ENCODE results near the gene EHD3.
"Not testable (repeated sequence)": the region's sequence is repeated elsewhere in the genome, so short reads cannot be mapped to it uniquely, and the experiment has no call there.

Gene EHD3

DNA sequence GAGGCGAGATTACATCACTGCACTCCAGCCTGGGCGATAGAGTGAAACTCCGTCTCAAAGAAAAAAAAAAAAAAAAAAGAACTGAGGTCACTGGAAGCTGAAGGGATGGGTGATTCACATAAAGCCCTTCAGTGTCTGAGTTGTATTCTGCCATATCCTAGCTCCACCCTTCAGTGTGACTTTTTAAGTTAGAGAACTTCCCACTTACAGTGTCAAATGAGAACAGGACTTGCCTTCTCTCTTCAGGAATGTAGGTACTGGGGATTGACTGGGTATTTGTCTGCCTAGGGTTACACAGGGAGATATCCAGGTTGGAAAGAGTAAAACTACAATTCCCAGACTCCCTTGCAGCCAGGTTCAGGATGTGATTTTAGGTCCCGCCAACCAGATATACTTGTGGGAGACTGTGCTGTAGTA, 37.9 kb downstream of the EHD3 start:
- DNase-seq (ENCODE audit: low spot score): no peak
- in situ Hi-C loops (cut with MboI; ENCODE audit: low sequenced_read_pairs, unreplicated experiment): no loop called here
- TF ChIP-seq, protein P1, sequence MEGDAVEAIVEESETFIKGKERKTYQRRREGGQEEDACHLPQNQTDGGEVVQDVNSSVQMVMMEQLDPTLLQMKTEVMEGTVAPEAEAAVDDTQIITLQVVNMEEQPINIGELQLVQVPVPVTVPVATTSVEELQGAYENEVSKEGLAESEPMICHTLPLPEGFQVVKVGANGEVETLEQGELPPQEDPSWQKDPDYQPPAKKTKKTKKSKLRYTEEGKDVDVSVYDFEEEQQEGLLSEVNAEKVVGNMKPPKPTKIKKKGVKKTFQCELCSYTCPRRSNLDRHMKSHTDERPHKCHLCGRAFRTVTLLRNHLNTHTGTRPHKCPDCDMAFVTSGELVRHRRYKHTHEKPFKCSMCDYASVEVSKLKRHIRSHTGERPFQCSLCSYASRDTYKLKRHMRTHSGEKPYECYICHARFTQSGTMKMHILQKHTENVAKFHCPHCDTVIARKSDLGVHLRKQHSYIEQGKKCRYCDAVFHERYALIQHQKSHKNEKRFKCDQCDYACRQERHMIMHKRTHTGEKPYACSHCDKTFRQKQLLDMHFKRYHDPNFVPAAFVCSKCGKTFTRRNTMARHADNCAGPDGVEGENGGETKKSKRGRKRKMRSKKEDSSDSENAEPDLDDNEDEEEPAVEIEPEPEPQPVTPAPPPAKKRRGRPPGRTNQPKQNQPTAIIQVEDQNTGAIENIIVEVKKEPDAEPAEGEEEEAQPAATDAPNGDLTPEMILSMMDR (IDR thresholded peaks at IDR 0.05; ENCODE audit: borderline replicate concordance, control extremely low read depth, extremely low read depth, insufficient read depth, missing control alignments): no peak

DNA sequence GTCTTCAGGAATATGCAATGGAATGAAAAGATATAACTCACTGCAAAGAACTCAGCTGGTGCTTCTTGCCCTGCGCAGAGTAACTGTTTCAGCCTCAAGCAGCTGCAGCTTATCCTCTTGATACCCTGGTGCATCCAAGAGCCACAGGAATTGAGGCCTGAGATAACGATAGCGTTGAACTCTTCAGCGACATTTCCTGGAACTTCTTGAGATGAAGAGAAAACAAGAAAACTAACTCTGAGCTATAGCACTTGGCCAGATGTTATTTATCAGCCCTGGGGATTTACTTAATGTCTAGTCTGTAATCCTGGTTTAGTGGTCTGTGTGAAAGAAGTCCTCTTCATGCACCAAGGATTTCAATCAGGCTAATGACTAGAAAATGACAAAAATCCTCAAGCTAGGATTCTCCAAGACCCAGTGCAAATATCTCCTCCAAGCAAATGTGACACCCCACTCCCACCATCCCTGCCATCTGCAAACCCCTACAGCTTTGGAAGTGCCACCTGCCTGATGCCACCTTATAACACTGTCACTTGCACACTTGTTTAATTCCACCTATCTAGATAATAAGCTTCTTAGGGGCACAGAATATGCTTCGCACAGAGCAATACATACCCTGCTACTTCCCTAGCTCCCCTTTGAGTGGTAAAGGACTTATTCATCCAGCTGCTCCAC, 40.6 kb downstream of the EHD3 start:
- no peak for DNase-seq (ENCODE audit: low spot score)
- TF ChIP-seq, protein P1 (IDR thresholded peaks at IDR 0.05; ENCODE audit: borderline replicate concordance, control extremely low read depth, extremely low read depth, insufficient read depth, missing control alignments): no peak
- in situ Hi-C loops (cut with MboI; ENCODE audit: low sequenced_read_pairs, unreplicated experiment): no loop called here

DNA sequence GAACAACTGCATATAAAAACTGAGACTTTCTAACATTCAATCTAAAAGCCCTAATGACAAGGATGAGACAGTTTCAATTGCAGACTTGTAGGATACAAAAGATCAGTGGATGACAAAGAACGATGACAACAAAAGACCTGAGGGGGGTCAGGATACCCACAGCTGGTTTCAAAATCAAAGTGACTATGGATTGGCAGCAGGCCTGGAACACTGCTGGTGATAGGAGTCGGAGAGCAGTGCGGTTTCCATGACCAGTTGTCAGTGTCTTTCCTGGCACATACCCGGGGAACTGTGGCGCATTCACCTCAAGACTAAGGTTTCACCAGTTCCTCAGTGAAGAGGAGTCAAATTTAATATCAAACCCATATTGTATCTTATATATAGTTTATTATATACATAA, 42.0 kb downstream of the EHD3 start:
- TF ChIP-seq, protein P1 (IDR thresholded peaks at IDR 0.05; ENCODE audit: borderline replicate concordance, control extremely low read depth, extremely low read depth, insufficient read depth, missing control alignments): no peak
- in situ Hi-C loops (cut with MboI; ENCODE audit: low sequenced_read_pairs, unreplicated experiment): no loop called here
- no peak for DNase-seq (ENCODE audit: low spot score)

DNA sequence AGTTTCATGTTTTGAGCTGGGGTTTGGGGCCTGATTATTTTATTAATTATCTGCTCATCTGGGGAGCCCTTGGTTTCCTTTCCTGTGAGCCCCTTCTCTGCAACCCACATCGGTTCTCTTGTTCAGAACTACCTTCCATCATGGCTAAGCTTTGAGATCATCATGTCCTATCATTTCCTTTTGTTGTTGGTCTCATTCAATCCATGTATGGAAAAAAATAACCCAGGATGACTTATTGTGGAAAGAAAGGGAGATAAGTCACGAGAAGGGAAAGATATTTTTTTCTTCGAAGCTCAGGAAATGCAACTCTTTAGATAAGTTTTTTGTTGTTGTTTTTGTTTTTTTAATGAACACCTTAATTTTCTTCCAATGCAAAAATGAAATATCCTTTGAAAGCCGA, 43.7 kb downstream of the EHD3 start:
- TF ChIP-seq, protein P1 (IDR thresholded peaks at IDR 0.05; ENCODE audit: borderline replicate concordance, control extremely low read depth, extremely low read depth, insufficient read depth, missing control alignments): no peak
- no peak for DNase-seq (ENCODE audit: low spot score)
- in situ Hi-C loops (cut with MboI; ENCODE audit: low sequenced_read_pairs, unreplicated experiment): no loop called here

DNA sequence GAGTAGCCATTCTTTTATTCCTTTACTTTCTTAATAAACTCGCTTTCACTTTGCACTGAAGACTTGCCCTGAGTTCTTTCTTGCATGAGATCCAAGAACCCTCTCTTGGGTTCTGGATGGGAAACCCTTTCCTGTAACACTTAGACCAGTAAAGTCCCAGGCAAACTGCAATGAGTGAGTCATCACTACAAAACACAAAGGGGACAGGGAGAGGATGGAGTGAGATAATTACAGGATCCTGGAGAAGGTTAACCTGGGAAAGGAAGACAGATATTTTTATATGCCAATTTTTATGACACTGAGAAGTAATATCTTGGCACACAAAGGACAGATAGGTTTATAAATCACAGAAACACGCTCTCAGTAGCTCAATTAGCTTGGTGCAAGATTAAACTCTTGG, 48.7 kb downstream of the EHD3 start:
- in situ Hi-C loops (cut with MboI; ENCODE audit: low sequenced_read_pairs, unreplicated experiment): no loop called here
- no peak for DNase-seq (ENCODE audit: low spot score)
- TF ChIP-seq, protein P1 (IDR thresholded peaks at IDR 0.05; ENCODE audit: borderline replicate concordance, control extremely low read depth, extremely low read depth, insufficient read depth, missing control alignments): no peak

DNA sequence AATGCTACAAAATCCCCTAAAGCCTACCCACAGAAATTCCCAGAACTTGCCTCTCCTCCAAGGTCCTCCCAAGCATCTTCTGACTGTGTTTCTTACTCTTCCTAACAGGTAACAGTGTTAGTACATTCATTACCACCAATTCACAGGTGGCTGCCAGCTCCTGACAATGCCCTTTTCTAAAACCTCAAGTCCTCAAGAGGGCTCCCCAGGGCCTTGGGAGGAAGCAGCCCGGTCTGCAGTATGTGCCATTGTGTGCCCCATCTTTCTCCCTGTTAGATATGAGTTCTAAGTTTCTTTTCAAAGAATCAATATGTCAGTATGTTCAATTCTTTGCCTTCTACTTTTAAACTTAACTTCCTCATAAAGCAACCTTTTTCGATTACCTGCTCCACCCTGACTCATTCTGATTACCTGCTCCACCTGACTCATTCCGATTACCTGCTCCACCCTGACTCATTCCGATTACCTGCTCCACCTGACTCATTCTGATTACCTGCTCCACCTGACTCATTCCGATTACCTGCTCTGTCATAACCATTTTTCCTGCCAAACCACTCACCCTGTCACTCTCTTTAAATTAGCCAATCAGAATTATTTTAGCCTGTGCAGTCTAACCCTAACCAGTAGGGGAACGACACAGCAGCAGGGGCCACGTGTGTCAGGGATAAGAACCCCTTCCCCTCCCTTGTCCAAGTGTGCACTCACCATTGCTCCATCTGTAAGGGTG, 49.4 kb downstream of the EHD3 start:
- in situ Hi-C loops (cut with MboI; ENCODE audit: low sequenced_read_pairs, unreplicated experiment); DNase-seq (ENCODE audit: low spot score): not testable (repeated sequence)

DNA sequence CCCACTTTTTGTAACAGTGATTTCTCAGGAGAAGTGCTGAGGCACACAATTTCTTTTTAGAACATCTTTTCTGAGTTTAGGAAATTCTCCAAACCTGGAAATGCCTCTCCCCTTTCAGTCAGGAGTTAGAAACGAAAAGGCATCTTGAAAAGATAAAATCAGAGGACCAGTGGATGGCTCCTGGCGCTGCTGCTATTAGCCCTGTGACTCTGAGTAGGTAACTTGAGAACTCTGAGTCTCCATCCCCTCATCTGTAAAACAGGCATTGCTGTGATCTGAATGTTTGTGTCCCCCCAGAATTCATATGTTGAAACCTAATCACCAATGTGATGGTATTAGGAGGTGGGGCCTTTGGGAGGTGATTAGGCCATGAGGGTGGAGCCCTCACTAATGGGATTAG, 50.2 kb downstream of the EHD3 start:
- TF ChIP-seq, protein P1 (IDR thresholded peaks at IDR 0.05; ENCODE audit: borderline replicate concordance, control extremely low read depth, extremely low read depth, insufficient read depth, missing control alignments): no peak
- in situ Hi-C loops (cut with MboI; ENCODE audit: low sequenced_read_pairs, unreplicated experiment): no loop called here
- no peak for DNase-seq (ENCODE audit: low spot score)
